Measurements from ENCODE around the gene BRF1.

DNA sequence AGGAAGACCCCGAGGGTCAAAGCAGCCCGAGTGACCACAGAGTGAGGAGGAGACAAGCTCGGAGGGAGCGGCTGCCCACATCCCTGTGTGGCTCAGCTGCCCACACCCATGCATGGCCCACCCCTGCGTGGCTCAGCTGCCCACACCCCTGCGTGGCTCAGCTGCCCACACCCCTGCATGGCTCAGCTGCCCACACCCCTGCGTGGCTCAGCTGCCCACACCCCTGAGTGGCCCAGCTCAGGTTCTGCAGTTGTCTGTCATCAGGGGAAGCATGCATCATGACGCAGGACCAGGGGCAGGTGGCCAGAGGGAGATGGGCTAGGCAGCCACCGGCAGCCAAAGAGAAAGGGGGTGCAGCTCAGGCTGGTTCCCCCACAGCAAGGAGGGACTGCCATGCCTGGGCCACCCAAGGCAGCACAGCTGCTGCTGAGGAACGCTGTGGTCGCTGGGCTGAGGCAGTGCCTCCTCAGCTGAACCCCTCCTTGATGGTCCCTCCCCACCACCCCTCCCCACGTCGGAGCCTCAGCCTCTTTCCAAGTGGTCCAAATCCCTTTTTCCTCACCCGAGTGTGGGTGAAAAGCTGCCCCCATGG lies 86.4 kb downstream of the BRF1 start:
- TF ChIP-seq, protein P1, sequence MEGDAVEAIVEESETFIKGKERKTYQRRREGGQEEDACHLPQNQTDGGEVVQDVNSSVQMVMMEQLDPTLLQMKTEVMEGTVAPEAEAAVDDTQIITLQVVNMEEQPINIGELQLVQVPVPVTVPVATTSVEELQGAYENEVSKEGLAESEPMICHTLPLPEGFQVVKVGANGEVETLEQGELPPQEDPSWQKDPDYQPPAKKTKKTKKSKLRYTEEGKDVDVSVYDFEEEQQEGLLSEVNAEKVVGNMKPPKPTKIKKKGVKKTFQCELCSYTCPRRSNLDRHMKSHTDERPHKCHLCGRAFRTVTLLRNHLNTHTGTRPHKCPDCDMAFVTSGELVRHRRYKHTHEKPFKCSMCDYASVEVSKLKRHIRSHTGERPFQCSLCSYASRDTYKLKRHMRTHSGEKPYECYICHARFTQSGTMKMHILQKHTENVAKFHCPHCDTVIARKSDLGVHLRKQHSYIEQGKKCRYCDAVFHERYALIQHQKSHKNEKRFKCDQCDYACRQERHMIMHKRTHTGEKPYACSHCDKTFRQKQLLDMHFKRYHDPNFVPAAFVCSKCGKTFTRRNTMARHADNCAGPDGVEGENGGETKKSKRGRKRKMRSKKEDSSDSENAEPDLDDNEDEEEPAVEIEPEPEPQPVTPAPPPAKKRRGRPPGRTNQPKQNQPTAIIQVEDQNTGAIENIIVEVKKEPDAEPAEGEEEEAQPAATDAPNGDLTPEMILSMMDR (conservative IDR thresholded peaks at IDR 0.05; ENCODE audit: low read length), result no peak
- TF ChIP-seq EZH2phosphoT487 (IDR thresholded peaks at IDR 0.05; ENCODE audit: borderline replicate concordance), result no peak
